Hematopoietic multipotent progenitor cell (in vitro differentiated cells): Measurements from ENCODE around the gene OR10J5. TPM values are rescaled to one million over a fixed set of nuclear protein-coding genes. Genes with fewer than 3 reads are reported as not detected.
"Not testable (repeated sequence)": the region's sequence is repeated elsewhere in the genome, so short reads cannot be mapped to it uniquely, and the experiment has no call there.

ENCODE experiments used
- DNase-seq, 3 donors: peaks; one replicate each; pipeline ENCODE4 v3.0.0-alpha.2; 2011 to 2015; ENCODE audit warnings: low read depth in 2 of 3, low spot score in 2 of 3
- total RNA-seq: library from RNA; depleted of rRNA; stranded (reverse); fragments of >200 nt; gene quantifications from one replicate; pipeline ENCODE4 v1.2.3, GENCODE V29; 2012

Gene OR10J5
- total RNA-seq, result not detected

DNA sequence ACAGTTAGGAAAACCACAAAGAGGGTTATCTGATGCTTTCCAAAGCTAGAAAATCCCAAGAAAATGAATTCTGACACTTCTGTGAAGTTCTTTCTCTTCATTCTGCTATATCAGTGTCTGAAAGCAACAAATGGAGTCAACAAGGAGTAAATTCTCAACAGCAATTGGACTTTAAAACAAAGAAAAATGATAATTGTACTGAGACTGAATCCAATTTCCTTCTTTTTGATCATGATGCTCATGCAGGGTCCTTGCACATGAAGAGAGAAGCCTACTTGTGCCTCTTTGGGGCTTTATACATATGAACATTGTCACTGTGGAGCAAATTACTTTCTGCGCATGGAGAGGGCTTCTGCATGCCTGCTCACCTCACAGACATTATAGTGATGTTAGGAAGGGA lies at the start of gene OR10J5:
Gene OR10J5, minus strand, starts transcription at position 101 of the 400 bp plus-strand sequence. Its CDS starts 0 bp downstream, at position 101.
- no peak for DNase-seq

DNA sequence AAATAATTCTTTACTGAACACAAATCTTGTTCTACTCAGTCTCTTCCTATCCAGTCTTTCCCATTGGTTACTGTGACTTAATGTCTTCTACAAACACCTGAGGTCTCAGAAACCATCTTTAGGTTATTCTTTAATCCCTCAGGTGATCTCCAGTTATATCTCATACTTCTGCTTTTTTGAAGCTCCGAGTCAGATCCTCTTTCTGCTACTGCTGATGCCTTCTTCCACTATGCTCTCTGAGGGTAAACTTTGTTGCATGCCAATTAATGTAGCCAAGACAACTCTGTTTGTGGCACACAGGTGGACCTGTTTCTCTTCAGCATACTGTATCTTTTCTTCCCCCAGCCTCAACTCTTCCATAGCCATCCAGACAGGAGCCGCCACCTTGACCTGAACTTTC lies 48.7 kb upstream of the OR10J5 start:
- no peak for DNase-seq

DNA sequence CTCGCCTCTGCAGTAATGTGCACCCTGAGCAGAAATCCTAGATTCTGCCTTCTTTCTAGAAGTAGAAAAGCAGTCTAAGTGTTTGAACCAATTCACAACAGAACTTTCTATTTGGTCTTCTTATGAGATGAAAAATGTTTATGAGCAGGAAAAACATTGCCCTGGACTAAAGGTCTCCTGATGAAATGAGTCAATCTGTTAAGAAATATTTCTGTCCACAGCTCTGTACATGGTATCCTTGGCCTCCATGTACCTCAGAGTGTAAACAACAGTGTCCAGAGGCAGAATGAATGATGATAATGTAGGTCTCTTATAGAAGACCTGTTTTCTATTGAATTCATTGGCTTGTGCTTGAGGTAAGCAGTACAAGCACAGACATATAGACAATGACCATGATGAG lies 45.6 kb upstream of the OR10J5 start:
- DNase-seq, result no peak

DNA sequence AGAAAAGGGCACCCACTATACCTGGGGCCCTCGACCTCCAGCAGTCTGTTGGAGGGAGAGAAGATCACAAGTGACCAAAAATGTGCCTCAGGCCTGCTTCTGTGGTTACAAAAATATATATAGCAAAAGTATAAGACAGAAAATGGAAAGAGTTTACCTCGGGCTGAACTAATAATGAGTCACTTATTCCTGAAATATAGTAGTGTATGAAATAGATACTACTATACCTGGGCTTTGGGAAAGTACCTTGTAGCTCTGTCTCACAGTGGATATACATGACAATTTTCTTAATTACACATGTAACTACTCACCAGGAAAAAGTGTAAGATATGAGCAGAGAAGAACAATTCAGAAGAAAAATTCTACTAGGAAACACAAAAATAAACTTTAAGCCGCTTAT lies 44.5 kb upstream of the OR10J5 start:
- DNase-seq, result no peak

GRCh38 chr1:159577446-159577845 lies 41.6 kb upstream of the OR10J5 start:
- DNase-seq, result no peak

DNA sequence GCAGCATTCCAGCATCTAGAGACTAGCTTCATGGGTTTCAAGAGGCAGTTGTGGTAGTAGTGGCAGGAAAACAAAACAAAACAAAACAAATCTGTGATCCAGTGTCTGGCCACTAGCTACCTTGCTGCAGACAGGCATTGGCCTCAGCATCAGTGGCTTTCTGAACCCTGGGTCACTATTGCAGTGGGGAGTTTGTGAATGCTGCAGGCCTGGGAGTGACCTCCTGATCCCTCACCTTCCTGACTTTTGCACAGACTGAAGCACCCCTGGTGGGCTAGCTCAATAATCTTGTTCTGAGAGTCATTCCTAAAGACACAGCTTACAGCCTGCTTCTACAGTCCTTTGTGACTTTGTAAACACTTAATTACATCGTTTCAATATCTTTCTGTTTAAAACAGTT lies 26.9 kb upstream of the OR10J5 start:
- no peak for DNase-seq

GRCh38 chr1:159561497-159561896 lies 25.7 kb upstream of the OR10J5 start:
- DNase-seq, result no peak

- no peak for DNase-seq
Observed at GRCh38 chr1:159560599-159560998, 24.8 kb upstream of the OR10J5 start.

- DNase-seq, result no peak
Observed at GRCh38 chr1:159556931-159557369, 21.1 kb upstream of the OR10J5 start.

DNA sequence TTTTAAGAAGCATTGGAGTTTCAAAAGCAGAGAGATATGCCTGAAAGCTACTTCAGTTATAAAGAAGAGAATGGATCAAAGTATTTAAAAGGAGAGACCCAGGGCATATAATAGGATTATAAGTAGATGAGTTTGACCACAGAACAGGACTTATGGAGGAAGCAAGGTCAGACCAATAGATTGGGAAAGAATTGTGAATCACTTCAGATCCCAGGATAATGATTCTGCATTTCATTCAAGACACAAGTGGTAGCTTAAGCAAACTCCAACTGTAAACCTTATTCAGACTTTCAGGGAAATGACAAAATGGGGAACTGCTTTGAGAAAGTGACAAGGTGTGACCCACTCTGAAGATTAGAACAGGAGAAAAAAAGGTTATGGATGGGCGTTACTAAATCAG lies 18.9 kb upstream of the OR10J5 start:
- no peak for DNase-seq

- no peak for DNase-seq
Observed at GRCh38 chr1:159554261-159554660, 18.5 kb upstream of the OR10J5 start.

DNA sequence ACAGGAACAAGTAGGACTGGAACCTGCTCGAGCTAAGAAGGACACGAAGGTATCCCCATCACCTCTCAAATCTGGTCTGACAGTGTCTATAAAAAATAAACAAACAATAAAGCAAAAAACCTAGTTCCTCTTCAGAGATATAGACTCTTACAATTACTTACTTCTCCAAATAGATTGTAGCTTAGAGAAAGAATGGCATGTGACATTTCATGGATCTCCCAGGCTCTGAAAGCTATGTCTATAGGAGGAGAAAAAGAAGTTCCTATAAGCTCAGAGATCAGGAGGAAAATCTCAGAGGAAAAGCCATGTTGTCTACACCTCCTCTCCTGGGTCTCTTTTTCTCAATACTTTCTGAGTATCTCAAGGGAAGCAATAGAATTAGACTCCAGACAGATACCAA lies 12.3 kb upstream of the OR10J5 start:
- no peak for DNase-seq

GRCh38 chr1:159532922-159533321 lies 2.9 kb downstream of the OR10J5 start:
- no peak for DNase-seq

GRCh38 chr1:159524792-159525191 lies 11.0 kb downstream of the OR10J5 start:
- DNase-seq, result not testable (repeated sequence)

GRCh38 chr1:159510229-159510541 lies 25.6 kb downstream of the OR10J5 start:
- no peak for DNase-seq

GRCh38 chr1:159509440-159510228 lies 26.2 kb downstream of the OR10J5 start:
- DNase-seq, result no peak

DNA sequence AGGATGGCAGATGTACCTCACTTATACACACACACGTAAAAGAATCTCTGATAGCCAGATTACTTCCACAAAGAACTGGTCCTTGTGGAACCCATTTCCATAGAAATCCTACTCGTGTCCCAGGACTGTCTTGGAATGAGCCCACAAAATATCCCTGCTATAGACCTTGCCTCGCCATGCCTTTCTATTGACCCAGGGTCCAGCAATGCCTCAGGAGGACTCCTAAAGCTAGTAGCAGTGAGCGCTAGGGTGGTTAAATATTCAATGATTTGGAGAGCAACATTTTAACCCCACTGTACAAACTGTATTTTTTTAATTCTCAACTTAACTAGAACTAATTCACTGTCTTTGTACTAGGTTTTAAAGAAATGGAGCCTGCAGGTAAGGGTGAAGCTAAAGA lies 26.9 kb downstream of the OR10J5 start:
- DNase-seq, result no peak

DNA sequence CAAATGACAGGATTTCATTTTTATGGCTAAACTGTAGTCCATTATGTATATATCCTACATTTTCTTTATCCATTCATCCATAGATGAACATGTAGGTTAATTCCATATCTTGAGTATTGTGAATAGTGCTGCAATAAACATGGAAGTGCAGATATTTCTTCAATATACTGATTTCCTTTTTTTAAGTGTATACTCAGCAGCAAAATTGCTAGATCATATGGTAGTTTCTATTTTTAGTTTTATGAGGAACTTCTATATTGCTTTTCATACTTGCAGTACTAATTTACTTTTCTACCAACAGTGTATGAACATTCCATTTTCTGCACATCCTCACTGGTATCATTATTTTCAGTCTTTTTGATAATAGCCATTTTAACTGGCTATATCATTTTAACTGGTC lies 30.1 kb downstream of the OR10J5 start:
- DNase-seq, result no peak

DNA sequence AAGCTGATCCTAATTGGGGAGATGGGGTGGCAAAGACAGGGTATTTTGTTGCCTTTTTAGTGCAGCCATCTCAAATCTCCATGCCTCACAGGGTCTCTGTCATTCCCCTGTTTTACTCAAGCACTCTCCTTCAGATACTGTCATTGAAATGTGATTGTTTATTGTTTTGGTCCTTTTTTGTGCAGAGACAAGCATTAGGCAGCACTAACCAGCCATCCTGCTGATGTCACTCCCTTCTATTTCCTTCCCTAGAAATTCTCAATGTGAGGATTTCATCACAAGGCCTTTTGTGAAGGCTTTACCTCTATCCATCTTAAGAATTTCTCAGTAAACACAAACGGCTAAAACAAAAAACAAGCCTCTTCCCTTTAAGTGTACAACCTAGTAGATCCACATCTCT lies 34.7 kb downstream of the OR10J5 start:
- DNase-seq, result no peak

DNA sequence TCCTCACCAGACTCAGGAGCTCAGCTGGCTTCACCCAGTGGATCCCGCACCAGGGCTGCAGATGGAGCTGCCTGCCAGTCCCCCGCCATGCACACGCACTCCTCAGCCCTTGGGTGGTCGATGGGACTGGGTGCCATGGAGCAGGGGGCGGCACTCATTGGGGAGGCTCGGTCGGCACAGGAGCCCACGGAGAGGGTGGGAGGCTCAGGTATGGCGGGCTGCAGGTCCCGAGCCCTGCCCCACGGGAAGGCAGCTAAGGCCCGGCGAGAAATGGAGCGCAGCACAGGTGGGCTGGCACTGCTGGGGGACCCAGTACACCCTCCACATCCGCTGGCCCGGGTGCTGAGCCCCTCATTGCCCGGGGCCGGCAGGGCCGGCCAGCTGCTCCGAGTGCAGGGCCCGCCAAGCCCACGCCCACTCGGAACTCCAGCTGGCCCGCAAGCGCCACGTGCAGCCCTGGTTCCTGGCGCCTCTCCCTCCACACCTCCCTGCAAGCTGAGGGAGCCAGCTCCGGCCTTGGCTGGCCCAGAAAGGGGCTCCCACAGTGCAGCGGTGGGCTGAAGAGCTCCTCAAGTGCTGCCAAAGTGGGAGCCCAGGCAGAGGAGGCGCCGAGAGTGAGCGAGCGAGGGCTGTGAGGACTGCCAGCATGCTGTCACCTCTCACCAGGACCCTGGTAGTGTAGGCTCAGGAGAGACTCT lies 41.1 kb downstream of the OR10J5 start:
- not testable (repeated sequence) for DNase-seq

GRCh38 chr1:159493354-159493753 lies 42.5 kb downstream of the OR10J5 start:
- DNase-seq, result no peak

- no peak for DNase-seq
Observed at GRCh38 chr1:159492575-159493323, 43.1 kb downstream of the OR10J5 start.
